ENCODE results near the gene VWA3B. TPM values are rescaled to one million over a fixed set of nuclear protein-coding genes. Genes with fewer than 3 reads are reported as not detected.

VWA3B gene
- total RNA-seq, 1 donor from 2014 or later = not detected

- Histone ChIP-seq H3K36me3 (no peaks in the 10 kb centered on the region), H3K27me3 (no peaks in the 10 kb centered on the region), H3K4me1 (no peaks in the 10 kb centered on the region), H3K27ac (no peak overlapping the region), H3K4me3 (no peak overlapping the region), H3K9me3 (peaks cover 0 to 11% of the 10 kb centered on the region in 2 donors)
- intact Hi-C loops (cut with DNase I) = no loop called here
- TF ChIP-seq CTCF (IDR thresholded peaks at IDR 0.05) = no peak
- DNase-seq (ENCODE audit: low spot score in 2 of 2) = no peak
Observed at GRCh38 chr2:98219152-98219551, 132.2 kb downstream of the VWA3B start.

GRCh38 chr2:98233941-98234340 lies 147.0 kb downstream of the VWA3B start:
- TF ChIP-seq CTCF (IDR thresholded peaks at IDR 0.05) = no peak
- Histone ChIP-seq H3K27me3 (no peaks in the 10 kb centered on the region), H3K4me1 (no peaks in the 10 kb centered on the region), H3K27ac (no peak overlapping the region), H3K4me3 (no peak overlapping the region), H3K36me3 (no peaks in the 10 kb centered on the region), H3K9me3 (no peaks in the 10 kb centered on the region)
- no peak for DNase-seq (ENCODE audit: low spot score in 2 of 2)
- intact Hi-C loops (cut with DNase I) = no loop called here

GRCh38 chr2:98234776-98235175 lies 147.8 kb downstream of the VWA3B start:
- DNase-seq (ENCODE audit: low spot score in 2 of 2) = no peak
- Histone ChIP-seq H3K27ac (no peak overlapping the region), H3K36me3 (no peaks in the 10 kb centered on the region), H3K9me3 (no peaks in the 10 kb centered on the region), H3K4me1 (no peaks in the 10 kb centered on the region), H3K27me3 (no peaks in the 10 kb centered on the region), H3K4me3 (no peak overlapping the region)
- intact Hi-C loops (cut with DNase I) = no loop called here
- no peak for TF ChIP-seq CTCF (IDR thresholded peaks at IDR 0.05)

GRCh38 chr2:98236935-98237334 lies 150.0 kb downstream of the VWA3B start:
- Histone ChIP-seq H3K27ac (no peak overlapping the region), H3K36me3 (no peaks in the 10 kb centered on the region), H3K4me1 (no peaks in the 10 kb centered on the region), H3K4me3 (no peak overlapping the region), H3K27me3 (no peaks in the 10 kb centered on the region), H3K9me3 (no peaks in the 10 kb centered on the region)
- intact Hi-C loops (cut with DNase I) = no loop called here
- no peak for TF ChIP-seq CTCF (IDR thresholded peaks at IDR 0.05)
- DNase-seq (ENCODE audit: low spot score in 2 of 2) = no peak

GRCh38 chr2:98240786-98241398 lies 153.9 kb downstream of the VWA3B start:
- no peak for DNase-seq (ENCODE audit: low spot score in 2 of 2)
- no peaks in the 10 kb centered on the region for H3K36me3 ChIP-seq

More at GRCh38 chr2:98240786-98241398, 153.9 kb downstream of the VWA3B start:
- H3K4me3 ChIP-seq = no peak overlapping the region
- H3K27me3 ChIP-seq = no peaks in the 10 kb centered on the region
- TF ChIP-seq CTCF (IDR thresholded peaks at IDR 0.05) = no peak
- intact Hi-C loops (cut with DNase I) = no loop called here
- H3K9me3 ChIP-seq = no peaks in the 10 kb centered on the region
- no peak overlapping the region for H3K27ac ChIP-seq
- no peaks in the 10 kb centered on the region for H3K4me1 ChIP-seq

Measured in ascending aorta (tissue), 2 donors.